HUES48 (cell line): ENCODE measurements around the gene CCL25.
"Not testable (repeated sequence)": the region's sequence is repeated elsewhere in the genome, so short reads cannot be mapped to it uniquely, and the experiment has no call there.

ENCODE experiments used
- H3K27ac ChIP-seq: one replicate; pipeline ENCODE4 v1.7.0; 2013; ENCODE audit warnings: low read depth, low read length, inconsistent platforms
- H3K27me3 ChIP-seq: 2 replicates; pipeline ENCODE4 v1.6.1; 2013; ENCODE audit warnings: mild to moderate bottlenecking, low read length; ENCODE audit not compliant: control insufficient read depth, insufficient read depth
- H3K36me3 ChIP-seq: 2 replicates; pipeline ENCODE4 v1.6.1; 2013; ENCODE audit warnings: low read length; ENCODE audit not compliant: control insufficient read depth, insufficient read depth
- H3K4me1 ChIP-seq: 2 replicates; pipeline ENCODE4 v1.6.1; 2013; ENCODE audit warnings: mild to moderate bottlenecking, low read length; ENCODE audit not compliant: control insufficient read depth, insufficient read depth
- H3K4me3 ChIP-seq: 2 replicates; pipeline ENCODE4 v1.5.1; 2013; ENCODE audit warnings: mild to moderate bottlenecking, low read depth, low read length
- H3K9ac ChIP-seq: 2 replicates; pipeline ENCODE4 v1.6.1; 2013; ENCODE audit warnings: mild to moderate bottlenecking, low read depth, low read length, moderate library complexity
- H3K9me3 ChIP-seq: 2 replicates; pipeline ENCODE4 v1.6.1; 2013; ENCODE audit warnings: low read length; ENCODE audit not compliant: control insufficient read depth, insufficient read depth

Gene CCL25

DNA sequence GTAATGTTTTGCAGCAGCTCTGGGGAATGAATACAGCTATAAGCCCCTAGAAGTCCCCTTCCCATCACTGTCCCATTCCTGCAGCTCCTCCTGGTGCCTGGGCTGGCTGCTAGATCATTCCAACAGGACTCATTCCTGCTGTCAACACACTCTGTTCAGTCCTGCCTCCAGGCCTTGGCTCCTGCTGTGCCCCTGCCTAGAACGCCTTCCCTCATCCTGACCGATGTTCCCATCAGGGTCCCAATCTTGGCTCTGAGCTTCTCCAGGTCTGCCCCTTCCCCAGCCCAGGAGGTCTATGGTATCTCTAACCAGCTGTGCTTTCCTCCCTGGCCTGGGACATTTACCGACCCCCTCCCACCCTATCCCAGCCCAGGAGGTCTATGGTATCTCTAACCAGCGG, 48.8 kb downstream of the CCL25 start:
- Histone ChIP-seq H3K4me3 (no peak overlapping the region), H3K9ac (no peak overlapping the region), H3K27ac (no peak overlapping the region), H3K36me3 (peaks cover 83% of the 10 kb centered on the region), H3K9me3 (peaks cover 8% of the 10 kb centered on the region), H3K27me3 (no peaks in the 10 kb centered on the region), H3K4me1 (no peaks in the 10 kb centered on the region)

- H3K27ac ChIP-seq, H3K4me1 ChIP-seq, H3K9ac ChIP-seq, H3K4me3 ChIP-seq, H3K9me3 ChIP-seq, H3K27me3 ChIP-seq: not testable (repeated sequence)
- H3K36me3 ChIP-seq, result peaks cover 83% of the 10 kb centered on the region
Observed at GRCh38 chr19:8101910-8102309, 49.4 kb downstream of the CCL25 start.

- no peaks in the 10 kb centered on the region for H3K4me1 ChIP-seq
- no peaks in the 10 kb centered on the region for H3K27me3 ChIP-seq
- H3K4me3 ChIP-seq, result no peak overlapping the region
- H3K9ac ChIP-seq, result no peak overlapping the region
- no peaks in the 10 kb centered on the region for H3K9me3 ChIP-seq
- peaks cover 86% of the 10 kb centered on the region for H3K36me3 ChIP-seq
- H3K27ac ChIP-seq, result no peak overlapping the region
Observed at GRCh38 chr19:8105471-8105870, 52.9 kb downstream of the CCL25 start.

DNA sequence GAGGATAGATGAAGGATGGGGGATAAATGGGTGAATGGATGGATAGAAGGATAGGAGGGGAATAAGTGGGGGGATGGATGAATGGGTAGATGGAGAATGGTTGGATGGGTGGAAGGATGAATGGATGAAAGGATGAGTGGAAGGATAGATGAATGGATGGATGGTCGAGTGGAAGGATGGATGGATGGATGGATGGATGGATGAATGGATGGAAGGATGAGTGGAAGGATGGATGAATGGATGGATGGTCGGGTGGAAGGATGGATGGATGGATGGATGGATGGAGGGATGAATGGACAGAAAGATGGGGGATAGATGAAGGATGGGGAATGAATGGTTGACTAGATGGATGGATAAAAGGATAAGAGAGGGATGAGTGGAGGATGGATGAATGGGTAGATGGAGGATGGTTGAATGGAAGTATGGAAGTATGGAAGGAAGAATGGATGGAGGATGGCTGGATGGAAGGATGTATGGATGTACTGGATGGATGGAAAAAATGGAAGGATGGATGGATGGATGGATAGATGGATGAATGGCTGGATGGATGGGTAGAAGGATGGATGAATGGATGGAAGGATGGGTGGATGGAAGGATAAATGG, 54.8 kb downstream of the CCL25 start:
- Histone ChIP-seq H3K9ac (no peak overlapping the region), H3K36me3 (peaks cover 79% of the 10 kb centered on the region), H3K27ac (no peak overlapping the region), H3K27me3 (no peaks in the 10 kb centered on the region), H3K4me1 (no peaks in the 10 kb centered on the region), H3K4me3 (no peak overlapping the region), H3K9me3 (no peaks in the 10 kb centered on the region)

DNA sequence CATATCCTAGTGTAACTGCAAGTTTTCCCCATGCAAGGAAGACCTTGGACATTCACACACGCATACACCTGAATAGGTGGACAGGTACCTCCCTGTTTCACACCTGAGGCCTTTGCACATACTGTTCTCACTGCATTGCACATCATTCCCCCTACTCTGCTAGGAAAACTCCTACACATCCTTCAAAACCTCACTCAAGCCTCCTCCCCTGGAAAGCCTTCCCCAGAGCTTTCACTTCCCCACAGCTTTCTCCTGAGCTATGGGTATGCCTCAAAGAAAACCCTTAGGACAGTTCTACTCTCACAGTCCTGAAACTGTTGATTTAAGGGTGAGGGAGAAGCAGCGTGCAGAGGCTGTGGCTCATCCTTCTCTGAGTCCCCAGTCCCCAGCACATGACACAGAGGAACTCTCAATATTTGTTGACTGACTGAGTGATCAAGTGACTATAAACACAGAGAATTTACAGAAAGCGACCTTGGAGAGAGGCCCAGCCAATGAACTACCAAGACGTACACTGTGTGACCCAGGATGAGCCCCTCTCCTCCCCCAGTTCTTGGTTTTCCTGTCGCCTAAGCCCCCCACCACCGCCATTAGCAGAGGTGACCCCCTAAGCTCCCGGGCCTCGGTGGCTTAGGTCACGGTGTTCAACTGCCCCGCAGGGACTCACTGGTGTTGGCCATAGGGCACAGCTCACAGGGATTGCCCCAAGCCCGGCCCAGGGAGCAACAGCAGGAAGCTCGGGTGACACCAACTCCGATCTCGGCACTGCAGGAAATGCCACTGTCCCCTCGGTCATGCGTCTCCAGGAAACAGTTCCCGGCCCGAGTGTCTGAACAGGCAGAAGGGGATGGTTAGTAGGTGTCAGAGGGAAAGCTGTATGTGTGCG, 56.2 kb downstream of the CCL25 start:
- Histone ChIP-seq H3K4me1 (no peaks in the 10 kb centered on the region), H3K9ac (no peak overlapping the region), H3K27ac (no peak overlapping the region), H3K36me3 (peaks cover 70% of the 10 kb centered on the region), H3K27me3 (no peaks in the 10 kb centered on the region), H3K9me3 (no peaks in the 10 kb centered on the region), H3K4me3 (no peak overlapping the region)

- Histone ChIP-seq H3K9ac (no peak overlapping the region), H3K27me3 (no peaks in the 10 kb centered on the region), H3K36me3 (peaks cover 65% of the 10 kb centered on the region), H3K4me1 (no peaks in the 10 kb centered on the region), H3K27ac (no peak overlapping the region), H3K4me3 (no peak overlapping the region), H3K9me3 (no peaks in the 10 kb centered on the region)
Observed at GRCh38 chr19:8109455-8109854, 56.9 kb downstream of the CCL25 start.

DNA sequence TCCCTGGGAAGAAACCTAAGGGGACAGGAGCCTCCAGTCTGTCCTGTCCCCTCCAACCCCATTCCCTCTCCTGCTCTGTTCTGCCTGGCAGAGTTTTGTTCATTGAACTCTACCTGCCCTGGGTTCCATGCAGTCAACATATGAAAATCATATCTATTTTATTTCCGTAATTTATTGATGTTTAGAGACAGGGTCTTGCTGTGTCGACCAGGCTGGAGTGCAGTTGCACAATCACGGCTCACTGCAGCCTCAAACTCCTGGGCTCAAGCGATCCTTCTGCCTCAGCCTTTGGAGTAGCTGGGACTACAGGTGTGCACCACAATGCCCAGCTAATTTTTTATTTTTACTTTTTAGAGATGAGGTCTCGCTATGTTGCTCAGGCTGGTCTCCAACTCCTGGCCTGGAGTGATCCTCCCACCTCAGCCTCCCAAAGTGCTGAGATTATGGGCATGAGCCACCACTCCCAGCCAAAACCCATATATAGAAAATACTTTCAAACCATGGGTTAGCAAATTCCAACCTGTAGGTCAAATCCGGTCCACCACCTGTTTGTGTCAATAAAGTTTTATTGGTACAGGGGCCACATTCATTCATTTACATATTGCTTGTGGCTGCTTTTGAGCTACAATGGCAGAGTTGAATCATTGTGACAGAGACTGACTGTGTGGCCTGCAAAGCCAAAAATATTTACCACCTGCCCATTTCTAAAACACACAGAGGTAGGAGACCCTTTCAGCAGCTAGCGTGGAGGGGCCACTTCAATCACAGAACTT, 57.5 kb downstream of the CCL25 start:
- Histone ChIP-seq H3K4me1 (no peaks in the 10 kb centered on the region), H3K9me3 (no peaks in the 10 kb centered on the region), H3K27me3 (no peaks in the 10 kb centered on the region), H3K4me3 (no peak overlapping the region), H3K36me3 (peaks cover 64% of the 10 kb centered on the region), H3K9ac (no peak overlapping the region), H3K27ac (no peak overlapping the region)

- Histone ChIP-seq H3K4me3 (no peak overlapping the region), H3K27me3 (no peaks in the 10 kb centered on the region), H3K36me3 (peaks cover 65% of the 10 kb centered on the region), H3K4me1 (no peaks in the 10 kb centered on the region), H3K9ac (no peak overlapping the region), H3K27ac (no peak overlapping the region), H3K9me3 (no peaks in the 10 kb centered on the region)
Observed at GRCh38 chr19:8110931-8111330, 58.4 kb downstream of the CCL25 start.

DNA sequence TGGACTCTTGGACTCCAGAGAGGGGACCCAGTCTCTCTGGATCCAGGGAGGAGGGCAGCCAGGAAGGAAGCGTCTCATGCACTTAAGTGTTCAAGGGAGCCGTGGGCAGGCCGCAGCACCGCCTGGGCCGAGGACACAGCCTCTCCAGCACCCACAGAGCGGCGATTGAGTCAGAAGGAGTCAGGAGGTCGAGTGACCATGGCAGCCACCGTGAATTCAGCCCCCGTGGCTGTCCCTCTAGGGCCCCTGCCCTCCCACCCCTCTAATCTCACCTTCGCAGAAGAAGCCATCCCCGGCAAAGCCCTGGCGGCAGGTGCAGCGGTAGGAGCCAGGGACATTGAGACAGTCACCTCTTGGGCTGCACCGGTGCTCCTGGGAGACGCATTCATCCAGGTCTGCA, 58.8 kb downstream of the CCL25 start:
- Histone ChIP-seq H3K27me3 (no peaks in the 10 kb centered on the region), H3K4me1 (no peaks in the 10 kb centered on the region), H3K4me3 (no peak overlapping the region), H3K9me3 (no peaks in the 10 kb centered on the region), H3K27ac (no peak overlapping the region), H3K9ac (no peak overlapping the region), H3K36me3 (peaks cover 65% of the 10 kb centered on the region)
